ENCODE data around the gene RGS9.
A peak's percentile ranks its signal among the peaks of the same experiment; 100 is the strongest.
"Not testable (repeated sequence)": the region's sequence is repeated elsewhere in the genome, so short reads cannot be mapped to it uniquely, and the experiment has no call there.

The RGS9 gene

GRCh38 chr17:65115839-65116238, 21.3 kb upstream of the RGS9 start:
- H3K4me3 ChIP-seq (ENCODE audit: low read depth in 1 of 2, low read length in 2 of 2) = no peak overlapping the region
- H3K4me1 ChIP-seq (ENCODE audit: control insufficient read depth in 1 of 2, insufficient read depth in 2 of 2, low read length in 2 of 2) = no peaks in the 10 kb centered on the region
- no peaks in the 10 kb centered on the region for H3K36me3 ChIP-seq (ENCODE audit: control insufficient read depth in 1 of 2, insufficient read depth in 2 of 2, low read length in 2 of 2)
- H3K9me3 ChIP-seq (ENCODE audit: control insufficient read depth in 1 of 2, low read length in 2 of 2) = no peaks in the 10 kb centered on the region
- H3K27ac ChIP-seq (ENCODE audit: low read length) = no peak overlapping the region
- no peaks in the 10 kb centered on the region for H3K27me3 ChIP-seq (ENCODE audit: low read depth, low read length)

GRCh38 chr17:65116515-65116914, 20.7 kb upstream of the RGS9 start:
- not testable (repeated sequence) for H3K4me3 ChIP-seq (ENCODE audit: low read depth in 1 of 2, low read length in 2 of 2); H3K9me3 ChIP-seq (ENCODE audit: control insufficient read depth in 1 of 2, low read length in 2 of 2); H3K36me3 ChIP-seq (ENCODE audit: control insufficient read depth in 1 of 2, insufficient read depth in 2 of 2, low read length in 2 of 2); H3K27ac ChIP-seq (ENCODE audit: low read length); H3K27me3 ChIP-seq (ENCODE audit: low read depth, low read length); H3K4me1 ChIP-seq (ENCODE audit: control insufficient read depth in 1 of 2, insufficient read depth in 2 of 2, low read length in 2 of 2)

DNA sequence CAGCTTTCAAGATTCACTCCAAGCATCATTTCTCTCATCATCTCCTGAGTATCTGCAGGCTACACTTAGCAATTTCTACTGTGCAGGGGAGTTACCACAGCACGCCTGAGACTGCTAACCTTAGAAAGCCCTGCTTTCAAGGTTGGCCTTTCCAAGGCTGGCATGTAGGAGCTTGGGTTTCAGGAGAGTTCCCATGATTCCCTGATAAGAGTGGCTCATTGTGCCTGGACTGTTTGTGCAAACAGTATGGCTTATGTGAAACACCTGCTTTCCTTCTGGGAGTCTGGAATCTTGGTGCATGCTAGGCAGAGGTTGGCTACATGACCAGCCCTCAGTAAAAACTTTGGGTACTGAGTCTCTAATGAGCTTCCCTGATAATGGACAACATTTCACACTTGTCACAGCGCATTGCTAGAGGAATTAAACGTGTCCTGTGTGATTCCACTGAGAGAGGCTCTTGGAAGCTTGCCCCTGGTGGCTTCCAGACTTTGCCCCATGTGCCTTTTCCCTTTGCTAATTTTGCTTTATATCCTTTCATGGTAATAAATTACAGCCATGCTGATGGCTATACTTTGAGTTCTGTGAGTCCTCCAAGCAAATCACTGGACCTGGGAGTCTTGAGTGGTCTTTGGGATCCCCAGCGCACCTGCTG, 19.7 kb upstream of the RGS9 start:
- no peak overlapping the region for H3K4me3 ChIP-seq (ENCODE audit: low read depth in 1 of 2, low read length in 2 of 2)
- H3K27ac ChIP-seq (ENCODE audit: low read length) = no peak overlapping the region
- no peaks in the 10 kb centered on the region for H3K27me3 ChIP-seq (ENCODE audit: low read depth, low read length)
- H3K9me3 ChIP-seq (ENCODE audit: control insufficient read depth in 1 of 2, low read length in 2 of 2) = no peaks in the 10 kb centered on the region
- H3K4me1 ChIP-seq (ENCODE audit: control insufficient read depth in 1 of 2, insufficient read depth in 2 of 2, low read length in 2 of 2) = no peaks in the 10 kb centered on the region
- no peaks in the 10 kb centered on the region for H3K36me3 ChIP-seq (ENCODE audit: control insufficient read depth in 1 of 2, insufficient read depth in 2 of 2, low read length in 2 of 2)

DNA sequence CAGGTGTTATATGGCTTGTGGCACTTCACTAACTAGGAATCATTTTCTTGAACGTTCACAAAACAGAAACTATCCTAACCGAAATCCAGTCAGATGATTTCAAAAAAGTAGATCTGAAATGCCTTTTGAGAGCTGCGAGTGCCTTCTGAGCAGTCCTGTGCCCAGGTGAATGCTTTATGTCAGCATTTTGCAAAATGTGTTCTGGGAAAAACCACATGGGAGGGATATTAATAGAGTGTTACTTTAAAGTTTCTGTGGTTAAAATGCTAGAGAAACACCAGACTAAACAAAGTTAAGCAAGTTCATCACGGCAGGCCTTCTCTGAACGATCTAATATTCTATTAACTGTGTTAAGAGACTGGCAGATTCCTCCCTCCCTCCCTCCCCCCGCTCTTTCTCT, 15.8 kb upstream of the RGS9 start:
- H3K4me1 ChIP-seq (ENCODE audit: control insufficient read depth in 1 of 2, insufficient read depth in 2 of 2, low read length in 2 of 2) = peaks cover 0 to 5% of the 10 kb centered on the region in 2 donors
- H3K9me3 ChIP-seq (ENCODE audit: control insufficient read depth in 1 of 2, low read length in 2 of 2) = no peaks in the 10 kb centered on the region
- H3K27ac ChIP-seq (ENCODE audit: low read length) = no peak overlapping the region
- H3K27me3 ChIP-seq (ENCODE audit: low read depth, low read length) = no peaks in the 10 kb centered on the region
- no peak overlapping the region for H3K4me3 ChIP-seq (ENCODE audit: low read depth in 1 of 2, low read length in 2 of 2)
- no peaks in the 10 kb centered on the region for H3K36me3 ChIP-seq (ENCODE audit: control insufficient read depth in 1 of 2, insufficient read depth in 2 of 2, low read length in 2 of 2)

- no peaks in the 10 kb centered on the region for H3K36me3 ChIP-seq (ENCODE audit: control insufficient read depth in 1 of 2, insufficient read depth in 2 of 2, low read length in 2 of 2)
- no peaks in the 10 kb centered on the region for H3K9me3 ChIP-seq (ENCODE audit: control insufficient read depth in 1 of 2, low read length in 2 of 2)
- H3K4me3 ChIP-seq (ENCODE audit: low read depth in 1 of 2, low read length in 2 of 2) = peak overlapping the region; percentile 46 to 77
- H3K27ac ChIP-seq (ENCODE audit: low read length) = no peak overlapping the region
- peaks cover 0 to 5% of the 10 kb centered on the region in 2 donors for H3K4me1 ChIP-seq (ENCODE audit: control insufficient read depth in 1 of 2, insufficient read depth in 2 of 2, low read length in 2 of 2)
- H3K27me3 ChIP-seq (ENCODE audit: low read depth, low read length) = no peaks in the 10 kb centered on the region
Measured at GRCh38 chr17:65121916-65122806, 15.0 kb upstream of the RGS9 start.

DNA sequence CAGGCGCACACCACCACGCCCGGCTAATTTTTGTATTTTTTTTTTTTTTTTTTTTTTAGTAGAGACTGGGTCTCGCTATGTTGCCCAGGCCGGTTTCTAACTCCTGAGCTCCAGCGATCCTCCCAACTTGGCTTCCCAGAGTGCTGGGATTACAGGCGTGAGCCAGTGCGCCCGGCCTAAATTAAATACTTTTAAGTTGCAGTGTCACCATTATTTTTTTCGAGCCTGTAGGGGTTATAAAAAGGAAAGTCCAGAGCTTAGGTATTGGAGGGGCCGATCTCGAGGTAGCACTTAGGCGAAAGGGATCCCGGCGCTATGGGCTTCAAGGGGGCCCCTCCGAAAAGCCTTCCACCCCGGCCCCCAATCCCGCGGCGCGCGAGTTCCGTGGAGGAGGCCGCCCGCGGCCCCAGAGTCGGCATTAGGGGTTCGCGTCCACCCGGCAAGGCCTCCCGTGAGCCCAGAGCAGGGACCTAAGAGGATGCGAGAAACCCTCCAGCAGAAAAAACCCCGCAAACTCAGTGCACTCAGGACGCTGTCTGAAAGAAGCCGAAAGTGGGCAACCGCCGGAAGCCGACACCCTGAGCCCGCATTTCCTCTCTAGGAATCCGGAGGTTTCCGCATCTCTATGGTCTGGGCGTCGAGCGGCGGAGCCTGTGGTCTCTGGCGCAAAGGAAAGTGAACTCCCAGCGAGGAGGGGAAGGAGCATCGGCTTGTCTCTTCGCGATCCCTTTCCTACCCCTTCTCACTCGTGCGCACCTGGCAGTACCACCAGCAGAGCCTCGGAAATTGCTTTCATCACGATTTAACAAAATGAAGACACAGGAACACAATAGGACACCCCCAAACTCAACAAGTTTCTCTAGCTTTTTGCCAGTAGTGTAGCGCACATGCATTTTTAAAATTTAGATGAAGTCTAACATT, 14.1 kb upstream of the RGS9 start:
- Histone ChIP-seq H3K27ac (ENCODE audit: low read length) (peak overlapping the region; percentile 67), H3K27me3 (ENCODE audit: low read depth, low read length) (no peaks in the 10 kb centered on the region), H3K36me3 (ENCODE audit: control insufficient read depth in 1 of 2, insufficient read depth in 2 of 2, low read length in 2 of 2) (no peaks in the 10 kb centered on the region), H3K9me3 (ENCODE audit: control insufficient read depth in 1 of 2, low read length in 2 of 2) (no peaks in the 10 kb centered on the region), H3K4me3 (ENCODE audit: low read depth in 1 of 2, low read length in 2 of 2) (peak overlapping the region; percentile 74 to 77), H3K4me1 (ENCODE audit: control insufficient read depth in 1 of 2, insufficient read depth in 2 of 2, low read length in 2 of 2) (peaks cover 0 to 5% of the 10 kb centered on the region in 2 donors)

DNA sequence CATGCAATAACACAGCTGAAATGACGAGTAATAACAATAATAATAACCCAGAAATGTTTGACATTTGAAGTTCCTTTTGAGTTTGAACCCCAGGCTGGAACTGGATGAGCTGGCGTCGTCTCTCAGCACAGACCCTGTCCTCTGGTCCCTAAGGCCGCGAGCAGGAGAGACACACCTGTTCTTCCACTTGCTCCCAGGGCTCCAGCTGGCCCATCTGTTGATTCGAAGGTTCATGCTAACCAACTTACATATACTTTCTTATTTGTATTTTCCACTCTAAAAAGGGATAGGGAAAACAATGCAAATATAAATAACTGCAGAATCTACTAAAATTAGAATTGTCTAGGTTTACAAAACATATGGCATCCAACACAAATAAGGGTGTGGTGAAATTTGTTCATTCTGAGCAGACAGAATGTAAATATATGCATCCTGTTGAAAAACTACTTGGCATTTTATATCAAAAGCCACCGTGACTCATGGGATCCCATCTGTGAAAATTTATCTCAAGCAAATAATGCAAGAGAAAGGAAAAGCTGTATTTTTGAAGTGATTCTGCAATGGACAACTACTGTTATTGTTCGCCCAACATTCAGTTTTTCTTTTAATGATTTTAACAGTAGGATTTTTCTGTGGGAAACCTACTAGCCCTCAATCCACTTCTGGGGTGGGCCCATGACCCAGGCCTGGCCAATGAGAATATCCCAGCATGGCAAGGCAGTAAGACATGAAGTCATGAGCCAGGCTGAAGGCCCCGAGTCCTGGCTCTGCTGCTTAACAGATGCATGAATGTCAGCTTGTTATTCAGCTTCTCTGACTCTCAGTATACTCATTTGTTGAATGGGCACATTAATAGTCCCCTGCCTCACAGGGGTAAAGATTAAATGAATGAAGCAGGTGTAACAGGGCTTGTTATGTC, 13.2 kb upstream of the RGS9 start:
- Histone ChIP-seq H3K9me3 (ENCODE audit: control insufficient read depth in 1 of 2, low read length in 2 of 2) (no peaks in the 10 kb centered on the region), H3K27ac (ENCODE audit: low read length) (peak overlapping the region; percentile 67), H3K36me3 (ENCODE audit: control insufficient read depth in 1 of 2, insufficient read depth in 2 of 2, low read length in 2 of 2) (no peaks in the 10 kb centered on the region), H3K27me3 (ENCODE audit: low read depth, low read length) (no peaks in the 10 kb centered on the region), H3K4me1 (ENCODE audit: control insufficient read depth in 1 of 2, insufficient read depth in 2 of 2, low read length in 2 of 2) (peaks cover 0 to 5% of the 10 kb centered on the region in 2 donors), H3K4me3 (ENCODE audit: low read depth in 1 of 2, low read length in 2 of 2) (peak overlapping the region; percentile 74 to 77)

- Histone ChIP-seq H3K4me3 (ENCODE audit: low read depth in 1 of 2, low read length in 2 of 2) (no peak overlapping the region), H3K9me3 (ENCODE audit: control insufficient read depth in 1 of 2, low read length in 2 of 2) (no peaks in the 10 kb centered on the region), H3K27me3 (ENCODE audit: low read depth, low read length) (peaks cover 3% of the 10 kb centered on the region), H3K4me1 (ENCODE audit: control insufficient read depth in 1 of 2, insufficient read depth in 2 of 2, low read length in 2 of 2) (no peaks in the 10 kb centered on the region), H3K27ac (ENCODE audit: low read length) (no peak overlapping the region), H3K36me3 (ENCODE audit: control insufficient read depth in 1 of 2, insufficient read depth in 2 of 2, low read length in 2 of 2) (no peaks in the 10 kb centered on the region)
Measured at GRCh38 chr17:65130832-65131231, 6.3 kb upstream of the RGS9 start.

GRCh38 chr17:65131240-65131639, 5.9 kb upstream of the RGS9 start:
- Histone ChIP-seq H3K27me3 (ENCODE audit: low read depth, low read length) (peaks cover 3% of the 10 kb centered on the region), H3K4me1 (ENCODE audit: control insufficient read depth in 1 of 2, insufficient read depth in 2 of 2, low read length in 2 of 2) (no peaks in the 10 kb centered on the region), H3K4me3 (ENCODE audit: low read depth in 1 of 2, low read length in 2 of 2) (no peak overlapping the region), H3K36me3 (ENCODE audit: control insufficient read depth in 1 of 2, insufficient read depth in 2 of 2, low read length in 2 of 2) (no peaks in the 10 kb centered on the region), H3K9me3 (ENCODE audit: control insufficient read depth in 1 of 2, low read length in 2 of 2) (no peaks in the 10 kb centered on the region), H3K27ac (ENCODE audit: low read length) (no peak overlapping the region)

DNA sequence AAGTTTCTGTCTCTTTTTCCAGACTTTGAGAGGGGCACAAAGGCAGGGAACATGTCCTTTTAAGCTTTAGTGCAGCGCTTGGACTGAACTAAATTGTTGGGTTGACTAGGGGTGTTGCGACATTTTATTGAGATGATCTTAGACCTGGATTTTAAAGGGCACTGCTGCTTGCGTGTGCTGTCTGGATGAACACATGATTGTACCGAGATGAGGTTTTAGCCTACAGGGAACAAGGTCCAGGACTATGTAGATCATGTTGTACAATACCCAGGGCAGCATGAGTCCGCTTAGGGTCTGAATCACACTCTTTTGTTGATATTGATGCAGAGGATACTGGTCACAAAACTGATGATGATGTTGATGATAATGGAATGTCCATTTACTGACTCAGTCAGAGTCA, 5.2 kb upstream of the RGS9 start:
- no peak overlapping the region for H3K27ac ChIP-seq (ENCODE audit: low read length)
- H3K4me3 ChIP-seq (ENCODE audit: low read depth in 1 of 2, low read length in 2 of 2) = no peak overlapping the region
- no peaks in the 10 kb centered on the region for H3K36me3 ChIP-seq (ENCODE audit: control insufficient read depth in 1 of 2, insufficient read depth in 2 of 2, low read length in 2 of 2)
- H3K27me3 ChIP-seq (ENCODE audit: low read depth, low read length) = peaks cover 3% of the 10 kb centered on the region
- no peaks in the 10 kb centered on the region for H3K9me3 ChIP-seq (ENCODE audit: control insufficient read depth in 1 of 2, low read length in 2 of 2)
- H3K4me1 ChIP-seq (ENCODE audit: control insufficient read depth in 1 of 2, insufficient read depth in 2 of 2, low read length in 2 of 2) = no peaks in the 10 kb centered on the region
